Retinal pigment epithelial cell (primary cell): ENCODE measurements around the gene YPEL2.

Experiments used
- DNase-seq: peaks from one replicate; pipeline ENCODE4 v3.0.0-alpha.2; 2010; ENCODE audit warnings: low read depth
- H3K4me3 ChIP-seq: 2 replicates; pipeline ENCODE4 v1.5.1; 2011; ENCODE audit warnings: mild to moderate bottlenecking, low read length, control low read depth, moderate library complexity
- TF ChIP-seq, protein P1 (sequence below): conservative IDR thresholded peaks from 2 replicates; pipeline ENCODE4 v1.5.1; 2011; ENCODE audit warnings: low read depth, low read length, control low read depth, inconsistent platforms

Gene YPEL2

DNA sequence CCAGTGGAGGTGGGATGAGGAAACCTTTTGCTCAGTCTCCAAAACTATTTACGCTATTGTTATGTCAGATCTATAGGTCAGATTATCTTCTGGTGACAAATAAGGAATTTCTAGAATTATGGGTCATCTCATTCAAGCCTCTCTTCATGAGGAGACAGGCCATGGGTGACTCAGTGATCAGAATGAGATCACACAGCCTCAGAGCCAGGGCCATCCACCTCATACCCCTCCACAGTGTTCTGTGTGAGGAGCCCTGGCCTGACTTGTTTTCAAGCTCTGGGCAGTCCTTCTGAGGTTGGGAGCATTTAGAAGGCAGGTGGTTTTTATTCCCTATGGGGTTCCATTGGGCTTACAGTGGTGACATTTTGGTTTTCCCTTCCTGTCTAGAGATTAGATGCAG, 26.5 kb downstream of the YPEL2 start:
- no peak for DNase-seq
- no peak overlapping the region for H3K4me3 ChIP-seq
- TF ChIP-seq, protein P1, sequence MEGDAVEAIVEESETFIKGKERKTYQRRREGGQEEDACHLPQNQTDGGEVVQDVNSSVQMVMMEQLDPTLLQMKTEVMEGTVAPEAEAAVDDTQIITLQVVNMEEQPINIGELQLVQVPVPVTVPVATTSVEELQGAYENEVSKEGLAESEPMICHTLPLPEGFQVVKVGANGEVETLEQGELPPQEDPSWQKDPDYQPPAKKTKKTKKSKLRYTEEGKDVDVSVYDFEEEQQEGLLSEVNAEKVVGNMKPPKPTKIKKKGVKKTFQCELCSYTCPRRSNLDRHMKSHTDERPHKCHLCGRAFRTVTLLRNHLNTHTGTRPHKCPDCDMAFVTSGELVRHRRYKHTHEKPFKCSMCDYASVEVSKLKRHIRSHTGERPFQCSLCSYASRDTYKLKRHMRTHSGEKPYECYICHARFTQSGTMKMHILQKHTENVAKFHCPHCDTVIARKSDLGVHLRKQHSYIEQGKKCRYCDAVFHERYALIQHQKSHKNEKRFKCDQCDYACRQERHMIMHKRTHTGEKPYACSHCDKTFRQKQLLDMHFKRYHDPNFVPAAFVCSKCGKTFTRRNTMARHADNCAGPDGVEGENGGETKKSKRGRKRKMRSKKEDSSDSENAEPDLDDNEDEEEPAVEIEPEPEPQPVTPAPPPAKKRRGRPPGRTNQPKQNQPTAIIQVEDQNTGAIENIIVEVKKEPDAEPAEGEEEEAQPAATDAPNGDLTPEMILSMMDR, result no peak

DNA sequence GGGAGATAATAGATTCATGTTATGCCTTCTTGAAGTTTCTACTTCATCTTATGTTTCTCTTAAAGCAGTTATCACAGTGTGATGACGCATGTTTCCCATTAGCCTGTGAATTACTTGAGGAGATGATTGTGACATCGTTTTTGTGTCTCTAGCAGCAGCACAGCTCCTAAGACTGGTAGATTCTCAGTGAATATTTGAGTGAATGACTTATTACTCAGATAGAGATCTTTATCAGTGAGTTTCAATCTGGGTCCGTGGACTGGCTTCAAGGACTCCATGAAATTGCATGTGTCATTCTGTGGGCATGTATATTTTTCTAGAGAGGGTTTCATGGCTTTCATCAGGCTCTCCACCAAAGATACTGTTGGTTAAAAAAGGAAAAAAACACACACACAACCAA, 29.9 kb downstream of the YPEL2 start:
- no peak overlapping the region for H3K4me3 ChIP-seq
- TF ChIP-seq, protein P1, result no peak
- no peak for DNase-seq

DNA sequence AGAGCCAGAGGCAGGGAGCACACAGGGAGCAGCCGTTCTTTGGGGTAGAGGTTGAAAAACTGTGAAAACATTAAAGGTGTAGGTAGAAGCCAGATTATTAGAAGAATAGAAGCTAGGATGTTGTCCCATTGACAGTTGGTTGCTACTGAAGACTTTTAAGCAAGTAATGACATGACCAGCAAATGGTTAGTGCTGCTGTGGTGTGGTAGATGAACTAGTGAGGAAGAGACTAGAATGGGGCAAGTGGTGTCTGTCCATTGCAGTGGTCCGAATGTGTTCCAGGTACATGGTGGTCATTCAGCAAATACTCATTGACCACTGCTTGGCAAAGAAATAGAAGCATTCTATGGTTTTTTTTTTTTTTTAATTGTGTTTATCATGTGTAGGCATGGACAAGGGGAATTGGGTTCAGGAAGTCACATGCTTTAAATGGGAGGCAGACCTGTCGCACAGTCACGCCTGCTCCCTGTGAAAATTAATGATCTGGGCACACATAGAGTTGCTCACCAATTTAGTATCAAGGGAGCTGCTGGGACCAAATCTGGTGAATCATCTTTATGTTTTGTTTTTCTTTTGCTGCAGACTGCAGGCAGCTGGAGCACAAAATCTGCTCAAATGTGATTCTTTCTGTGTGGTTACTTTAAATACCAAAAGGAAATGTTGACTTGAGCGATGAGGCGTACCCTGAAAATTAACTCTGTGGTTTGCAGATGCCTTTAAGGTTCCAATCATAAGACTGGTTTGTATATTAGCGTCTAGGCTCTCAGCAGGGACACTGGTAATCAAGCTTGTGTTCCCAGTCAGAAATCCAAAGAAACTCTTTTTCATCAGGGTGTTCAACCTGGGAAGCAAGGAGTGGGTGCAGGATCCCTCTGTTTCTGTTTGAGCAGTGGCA, 30.7 kb downstream of the YPEL2 start:
- no peak for DNase-seq
- TF ChIP-seq, protein P1, result no peak
- H3K4me3 ChIP-seq, result no peak overlapping the region

DNA sequence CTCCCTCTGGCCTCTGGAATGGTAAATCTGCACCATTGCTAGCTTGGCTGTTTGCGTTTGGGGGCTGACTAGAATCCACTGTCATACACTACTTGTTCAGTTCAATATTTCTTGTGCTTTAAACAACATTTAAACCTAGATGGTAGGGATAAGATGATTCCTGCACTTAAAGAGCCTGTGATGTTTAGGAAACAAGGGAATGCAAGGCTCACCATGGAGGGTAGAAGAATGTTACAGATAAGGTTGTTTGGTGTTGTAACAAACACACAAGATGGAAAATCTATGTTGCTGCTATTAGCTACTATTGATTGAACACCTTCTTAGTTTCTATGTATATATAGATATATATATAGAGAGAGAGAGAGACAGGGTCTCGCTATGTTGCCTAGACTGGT, 31.4 kb downstream of the YPEL2 start:
- DNase-seq, result no peak
- no peak overlapping the region for H3K4me3 ChIP-seq
- TF ChIP-seq, protein P1, result no peak

DNA sequence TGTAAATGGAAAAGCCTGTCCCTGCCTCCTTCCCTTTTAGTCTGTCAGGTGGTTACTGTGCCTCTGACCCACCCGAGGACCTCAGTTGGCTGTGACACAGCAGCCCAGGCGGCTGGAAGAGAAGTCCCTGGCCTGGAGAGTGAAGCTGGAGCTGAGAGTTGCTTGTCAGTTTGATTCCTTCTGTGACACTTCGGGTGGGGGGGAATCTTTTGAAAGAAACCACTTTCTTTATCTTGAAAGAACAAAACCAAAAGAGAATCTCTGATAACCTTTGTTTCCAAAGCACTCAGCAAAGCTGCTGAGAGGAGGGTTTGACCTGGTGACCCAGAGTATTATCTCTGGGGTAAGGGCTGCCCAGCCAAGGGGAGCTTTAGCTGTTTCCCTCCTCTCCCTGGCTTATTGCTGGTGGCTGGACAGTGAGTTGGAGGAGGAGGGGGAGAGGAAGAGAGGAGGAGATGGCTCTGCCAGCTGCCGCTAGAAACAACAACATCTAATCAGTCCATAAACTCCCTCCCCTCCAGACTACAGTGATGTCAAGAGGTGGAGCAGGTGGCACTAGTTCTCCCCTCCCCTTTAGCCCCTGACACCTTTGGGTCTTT, 34.0 kb downstream of the YPEL2 start:
- no peak for DNase-seq
- no peak overlapping the region for H3K4me3 ChIP-seq
- TF ChIP-seq, protein P1, result no peak

DNA sequence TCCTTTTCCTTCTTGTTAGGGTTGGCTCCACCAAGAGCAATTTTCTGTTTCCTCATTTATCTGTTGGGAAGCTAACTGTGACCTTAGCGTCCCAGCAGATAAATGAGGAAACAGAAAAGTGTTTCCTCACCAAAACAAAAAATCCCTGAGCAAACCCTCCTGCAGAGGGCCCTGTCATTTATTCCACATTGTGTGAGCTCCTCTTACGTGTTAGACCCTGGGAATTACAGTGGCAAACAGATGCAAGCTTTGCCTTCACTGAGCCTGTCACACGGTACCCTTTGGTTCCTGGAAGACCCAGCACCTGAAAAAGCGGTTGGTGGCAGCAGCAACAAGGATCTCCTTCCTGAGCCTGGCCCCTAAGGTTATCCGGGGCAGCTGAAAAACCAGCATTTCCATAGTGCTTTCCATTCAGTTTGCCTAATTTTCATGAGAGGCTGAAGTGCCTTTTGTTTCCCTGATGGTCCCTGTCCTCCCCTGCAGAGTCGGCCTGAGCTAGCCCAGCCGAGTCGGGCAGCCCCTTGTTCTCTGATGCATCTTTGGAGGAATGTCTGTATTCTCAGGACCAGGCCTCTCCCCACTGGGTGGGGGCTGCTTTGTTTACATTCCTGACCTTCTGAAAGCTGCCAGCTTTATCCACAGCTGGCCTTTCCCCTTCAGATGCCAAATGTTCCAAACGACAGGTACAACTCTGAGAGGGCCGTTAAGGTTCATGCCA, 34.7 kb downstream of the YPEL2 start:
- TF ChIP-seq, protein P1, result no peak
- no peak for DNase-seq
- no peak overlapping the region for H3K4me3 ChIP-seq
